ENCODE results near the gene EXD3.

The EXD3 gene

GRCh38 chr9:137318602-137319001, 104.4 kb downstream of the EXD3 start:
- Histone ChIP-seq H3K27ac (replicated peaks) (no peak overlapping the region), H3K4me3 (replicated peaks; ENCODE audit: insufficient read depth, low read length) (no peak overlapping the region), H3K27me3 (ENCODE audit: insufficient read depth, poor library complexity, severe bottlenecking) (peaks cover 6% of the 10 kb centered on the region)
- no peak for DNase-seq (ENCODE audit: low read depth in 1 of 2, low spot score in 1 of 2)
- TF ChIP-seq GABPA (IDR thresholded peaks at IDR 0.05; ENCODE audit: low read depth): no peak
- TF ChIP-seq REST (IDR thresholded peaks at IDR 0.05; ENCODE audit: insufficient replicate concordance, low read depth): no peak
- no peak for TF ChIP-seq SPI1 (IDR thresholded peaks at IDR 0.05; ENCODE audit: borderline replicate concordance, low read depth)
- no peak for TF ChIP-seq POLR2AphosphoS5 (IDR thresholded peaks at IDR 0.05; ENCODE audit: low read depth)
- TF ChIP-seq CTCF (IDR thresholded peaks at IDR 0.05; ENCODE audit: insufficient read depth, low read length): no peak

GRCh38 chr9:137317718-137318511, 105.0 kb downstream of the EXD3 start:
- TF ChIP-seq SPI1 (IDR thresholded peaks at IDR 0.05; ENCODE audit: borderline replicate concordance, low read depth) (no peak), REST (IDR thresholded peaks at IDR 0.05; ENCODE audit: insufficient replicate concordance, low read depth) (no peak), GABPA (IDR thresholded peaks at IDR 0.05; ENCODE audit: low read depth) (no peak), CTCF (IDR thresholded peaks at IDR 0.05; ENCODE audit: insufficient read depth, low read length) (no peak), POLR2AphosphoS5 (IDR thresholded peaks at IDR 0.05; ENCODE audit: low read depth) (no peak)
- no peak for DNase-seq (ENCODE audit: low read depth in 1 of 2, low spot score in 1 of 2)

GRCh38 chr9:137317021-137317717, 105.8 kb downstream of the EXD3 start:
- DNase-seq (ENCODE audit: low read depth in 1 of 2, low spot score in 1 of 2): no peak
- Histone ChIP-seq H3K27ac (replicated peaks) (no peak overlapping the region), H3K4me3 (replicated peaks; ENCODE audit: insufficient read depth, low read length) (no peak overlapping the region), H3K27me3 (ENCODE audit: insufficient read depth, poor library complexity, severe bottlenecking) (peaks cover 6% of the 10 kb centered on the region)
- TF ChIP-seq REST (IDR thresholded peaks at IDR 0.05; ENCODE audit: insufficient replicate concordance, low read depth): no peak
- TF ChIP-seq CTCF (IDR thresholded peaks at IDR 0.05; ENCODE audit: insufficient read depth, low read length): no peak
- TF ChIP-seq POLR2AphosphoS5 (IDR thresholded peaks at IDR 0.05; ENCODE audit: low read depth): no peak
- no peak for TF ChIP-seq GABPA (IDR thresholded peaks at IDR 0.05; ENCODE audit: low read depth)
- TF ChIP-seq SPI1 (IDR thresholded peaks at IDR 0.05; ENCODE audit: borderline replicate concordance, low read depth): no peak

More at GRCh38 chr9:137317718-137318511, 105.0 kb downstream of the EXD3 start:
- H3K27me3 ChIP-seq (ENCODE audit: insufficient read depth, poor library complexity, severe bottlenecking): peaks cover 6% of the 10 kb centered on the region
- H3K4me3 ChIP-seq (replicated peaks; ENCODE audit: insufficient read depth, low read length): no peak overlapping the region
- H3K27ac ChIP-seq (replicated peaks): no peak overlapping the region

All from HL-60 (cell line).